GM18511 (cell line): ENCODE results near the gene EGR4.

ENCODE experiments used
- ATAC-seq: cut with Tn5 transposase; IDR thresholded peaks from one replicate; pipeline ENCODE4 v1.9.1; 2021; ENCODE audit warnings: mild to moderate bottlenecking, moderate library complexity; ENCODE audit not compliant: unreplicated experiment

Gene EGR4

DNA sequence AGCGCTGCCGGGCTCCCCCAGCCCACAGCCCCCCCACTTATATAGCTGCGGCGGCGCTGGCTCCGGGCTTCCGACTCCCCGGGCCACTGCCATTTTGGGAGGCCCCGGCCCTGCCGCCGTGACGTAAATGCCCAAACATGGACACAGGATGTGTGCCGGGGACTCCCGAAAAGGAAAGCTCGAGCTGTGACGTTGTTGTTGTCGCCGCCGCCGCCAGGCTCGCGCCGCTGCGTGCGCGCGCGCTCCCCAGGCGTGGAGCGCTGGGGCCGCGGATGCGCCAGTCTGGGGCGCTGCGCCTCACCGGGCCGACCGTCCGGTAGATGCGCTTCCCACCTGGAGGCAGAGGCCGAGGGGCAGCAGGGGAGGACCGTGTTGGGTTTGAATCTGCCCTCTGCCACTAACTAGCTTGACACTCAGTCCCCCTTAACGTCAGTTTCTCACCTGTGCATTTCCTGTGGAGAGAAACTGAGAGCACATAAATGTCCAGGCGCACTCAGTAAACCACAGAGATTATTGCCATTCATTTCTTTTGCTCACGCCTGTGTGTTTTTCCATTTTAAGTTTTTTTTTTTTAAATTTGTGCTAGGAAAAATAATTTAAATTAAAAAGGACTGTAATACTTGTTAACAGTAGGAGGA lies at the start of gene EGR4:
EGR4 (minus strand) TSS at position 15 of the 638 bp plus-strand sequence. CDS start 231 bp downstream, outside the sequence.
- peak; percentile 93 for ATAC-seq

DNA sequence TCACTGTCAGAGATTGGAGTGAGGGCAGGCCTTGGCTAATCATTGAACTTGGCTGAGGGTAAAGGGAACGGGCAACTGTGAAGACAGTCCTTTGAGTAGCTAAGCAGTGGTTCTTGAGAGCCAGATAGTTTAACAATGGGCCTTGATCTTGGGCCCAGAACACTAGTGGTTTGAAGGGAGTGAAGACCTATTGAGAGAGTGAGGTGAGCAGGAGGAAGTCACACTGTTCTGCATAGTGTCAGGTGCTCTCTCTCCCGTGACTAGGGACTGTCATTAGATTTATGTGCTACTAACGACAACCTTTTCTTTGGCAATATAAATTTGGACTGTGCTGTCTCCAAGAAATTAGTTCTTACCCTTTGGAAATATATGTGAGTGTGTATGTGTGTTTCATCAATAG lies 47.7 kb upstream of the EGR4 start:
- no peak for ATAC-seq

DNA sequence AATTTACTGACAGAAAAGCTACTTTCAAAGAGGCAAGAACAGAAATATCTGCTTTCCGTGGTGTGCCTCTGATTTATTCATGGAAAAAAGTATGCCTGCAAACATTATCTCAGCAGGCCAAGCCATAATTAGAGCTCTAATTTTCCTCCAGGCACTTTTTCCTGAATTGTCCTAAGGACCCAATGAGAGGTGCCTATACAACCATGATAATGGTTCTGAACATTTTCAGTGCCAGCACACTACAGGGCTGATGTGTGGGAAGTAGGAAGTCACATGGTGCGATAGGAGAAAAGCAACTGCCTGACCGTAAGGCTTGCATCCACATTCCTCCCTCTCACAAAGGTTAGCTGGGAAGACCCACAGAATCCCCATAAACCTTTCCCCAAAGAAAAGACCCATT lies 45.9 kb upstream of the EGR4 start:
- ATAC-seq, result no peak

DNA sequence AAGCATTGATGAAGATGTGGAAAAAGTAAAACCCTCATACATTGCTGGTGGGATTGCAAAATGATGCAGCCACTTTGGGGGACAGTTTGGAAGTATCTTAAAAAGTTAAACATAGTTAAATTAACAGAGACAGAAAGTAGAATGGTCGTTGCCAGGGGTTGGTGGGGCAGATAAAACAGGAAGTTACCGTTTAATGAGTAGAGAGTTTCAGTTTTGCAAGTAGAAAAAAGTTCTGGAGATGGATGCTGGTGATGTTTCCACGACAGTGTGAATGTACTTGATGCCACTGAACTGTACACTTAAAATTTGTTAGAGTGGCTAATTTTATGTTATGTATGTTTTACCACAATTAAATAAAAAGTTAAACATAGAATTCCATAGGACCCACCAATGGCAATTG lies 44.5 kb upstream of the EGR4 start:
- no peak for ATAC-seq

DNA sequence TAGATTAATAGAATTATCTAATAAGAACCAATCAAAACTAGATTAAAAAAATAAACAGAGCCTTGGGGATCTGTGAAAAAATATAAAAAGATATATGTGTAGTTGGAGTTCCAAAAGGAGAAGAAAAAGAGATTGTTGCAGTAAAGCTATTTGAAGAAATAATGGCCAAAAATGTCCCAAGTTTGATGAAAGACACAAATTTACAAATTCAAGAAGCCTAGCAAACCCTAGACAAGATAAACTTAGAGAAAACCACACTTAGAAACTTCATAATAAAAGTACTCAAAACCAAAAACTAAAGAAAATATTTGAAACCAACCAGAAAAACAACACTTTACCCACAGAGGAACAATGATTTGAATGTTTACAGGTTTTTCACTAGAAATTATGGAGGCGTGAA lies 41.3 kb upstream of the EGR4 start:
- no peak for ATAC-seq

DNA sequence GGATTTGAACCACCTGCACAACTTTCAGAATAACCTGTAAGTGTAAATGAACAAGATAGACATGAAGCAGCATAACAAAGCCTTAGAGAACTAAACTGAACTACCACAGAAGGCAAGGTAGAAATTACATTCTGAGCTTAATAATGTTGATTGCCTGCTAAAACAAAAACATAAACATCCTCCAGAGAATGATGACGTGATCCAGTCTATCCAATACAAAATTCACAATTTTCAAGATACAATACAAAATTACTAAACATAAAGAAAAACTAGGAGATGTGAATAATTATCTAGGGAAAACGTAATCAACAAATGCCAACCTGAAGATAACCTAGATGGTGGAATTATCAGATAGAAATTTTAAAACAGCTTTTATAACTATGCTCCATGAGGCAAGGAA lies 40.7 kb upstream of the EGR4 start:
- no peak for ATAC-seq

DNA sequence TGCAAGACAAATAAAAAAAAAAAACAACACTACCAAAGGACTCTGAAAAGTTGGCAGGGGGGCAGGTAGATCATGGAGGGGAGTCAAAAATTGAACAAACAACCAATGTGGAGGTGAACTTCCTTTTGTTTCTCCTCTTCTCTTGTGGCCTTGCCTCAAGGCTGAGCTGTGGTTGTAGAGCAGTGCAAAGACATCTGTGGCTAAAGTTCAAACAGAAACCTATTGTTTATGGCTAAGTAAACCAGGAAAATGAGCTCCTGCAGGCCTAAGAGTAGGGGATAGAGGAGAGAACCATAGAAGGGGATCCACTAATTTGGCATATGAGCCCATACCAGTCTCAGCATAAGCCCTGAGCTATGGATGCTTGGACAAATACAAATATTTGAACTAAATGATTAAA lies 40.2 kb upstream of the EGR4 start:
- ATAC-seq, result no peak

DNA sequence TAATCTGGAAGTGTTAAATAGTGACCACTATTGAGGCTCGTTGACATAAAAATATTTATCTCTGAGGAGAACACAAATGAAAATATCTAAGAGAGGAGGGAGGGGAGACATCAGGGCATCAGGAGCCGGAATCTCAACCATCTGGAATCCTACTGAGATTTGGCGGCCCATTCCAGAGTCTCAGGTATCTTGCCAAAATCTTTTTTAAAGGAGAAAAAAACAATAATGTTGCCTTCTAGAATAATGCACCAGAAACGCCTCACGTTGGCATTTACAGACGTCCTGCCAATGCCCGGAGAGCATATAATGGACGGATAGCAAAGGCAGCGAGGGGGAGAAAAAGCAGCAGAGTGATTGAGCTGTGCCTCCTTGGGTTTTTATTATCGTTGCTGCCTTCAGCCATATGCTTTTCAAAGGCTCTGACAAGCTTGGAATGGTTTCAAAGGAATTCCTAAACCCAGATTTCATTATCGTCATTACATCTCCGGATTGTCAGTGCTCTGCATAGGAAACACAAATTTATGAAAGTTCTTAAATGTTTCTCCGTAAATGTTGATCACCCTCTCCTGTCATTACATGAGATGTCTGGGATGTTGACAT lies 30.9 kb upstream of the EGR4 start:
- no peak for ATAC-seq

DNA sequence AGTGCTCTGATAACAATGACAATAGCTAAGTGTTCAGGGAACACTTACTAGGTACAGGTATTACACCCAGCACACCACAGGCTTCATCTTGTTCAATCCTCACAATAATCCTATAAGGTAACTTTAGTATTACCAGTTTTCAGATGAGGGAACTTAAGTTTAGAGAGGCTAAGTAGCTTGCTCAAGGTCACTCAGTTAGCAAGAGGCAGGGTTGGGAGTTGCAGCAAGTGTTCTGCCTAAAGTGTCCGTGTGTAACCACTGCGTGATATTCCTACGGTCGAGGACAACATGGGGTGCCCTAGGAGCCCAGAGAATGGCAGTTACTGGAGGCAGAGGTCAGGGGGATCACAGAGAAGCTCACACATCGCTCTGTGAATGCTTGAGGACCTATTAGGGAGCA lies 30.2 kb upstream of the EGR4 start:
- no peak for ATAC-seq

DNA sequence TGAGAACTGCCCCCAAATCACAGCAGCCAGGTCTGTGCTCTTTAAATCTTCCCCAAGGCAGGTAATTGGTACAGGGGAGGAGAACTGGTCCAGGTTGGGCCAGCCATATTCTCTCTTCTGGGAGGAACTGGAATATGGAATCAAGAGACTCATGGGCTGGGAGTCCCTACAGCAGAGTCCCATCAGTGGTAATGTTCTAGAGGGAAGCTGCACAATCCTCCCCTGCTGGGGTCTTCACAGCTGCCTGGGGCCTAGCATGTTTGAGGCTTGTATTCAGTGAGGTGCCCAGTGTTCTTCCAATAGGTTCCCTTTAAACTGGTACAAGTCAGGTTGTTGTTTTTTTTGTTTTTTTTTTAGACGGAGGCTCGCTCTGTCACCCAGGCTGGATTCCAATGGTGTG lies 21.1 kb upstream of the EGR4 start:
- ATAC-seq, result no peak

DNA sequence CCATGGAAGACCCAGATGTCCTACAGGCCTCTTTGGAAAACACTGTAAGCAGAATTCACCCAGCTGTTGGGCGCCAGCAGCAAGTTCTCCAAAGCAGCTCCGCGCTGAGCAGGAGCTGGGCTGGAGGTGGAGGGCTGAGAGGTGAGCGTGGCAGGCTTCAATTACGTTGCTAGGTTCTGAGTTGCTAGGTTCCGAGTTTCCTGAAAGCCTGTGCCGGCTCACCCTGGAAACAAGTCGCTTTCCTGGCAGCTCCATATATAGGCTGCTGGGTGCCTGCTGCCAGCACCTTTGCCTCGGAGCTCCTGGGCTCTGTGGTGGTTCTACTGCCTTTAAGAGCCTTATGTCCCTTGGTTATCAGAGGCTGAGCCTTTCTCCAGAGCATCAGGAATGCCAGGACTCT lies 14.4 kb upstream of the EGR4 start:
- ATAC-seq, result no peak

DNA sequence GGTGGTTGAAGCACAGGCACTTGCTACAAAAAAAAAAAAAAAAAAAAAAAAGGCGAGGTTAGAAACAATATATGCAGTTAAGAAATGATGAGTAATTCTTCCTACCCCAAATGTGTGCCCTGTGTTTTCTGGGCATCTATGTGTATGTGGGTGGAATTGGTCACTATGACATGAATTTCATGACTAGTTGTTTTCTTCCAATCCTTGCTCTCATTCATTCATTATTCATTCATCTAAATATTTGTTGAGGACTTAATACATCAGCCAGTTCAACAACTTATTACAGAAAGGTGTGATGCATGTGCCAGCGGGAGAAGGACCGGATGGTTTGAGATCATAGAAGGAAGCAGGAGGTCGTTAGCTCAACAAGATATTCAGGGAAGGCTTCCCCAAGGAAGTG lies 8.3 kb upstream of the EGR4 start:
- no peak for ATAC-seq

DNA sequence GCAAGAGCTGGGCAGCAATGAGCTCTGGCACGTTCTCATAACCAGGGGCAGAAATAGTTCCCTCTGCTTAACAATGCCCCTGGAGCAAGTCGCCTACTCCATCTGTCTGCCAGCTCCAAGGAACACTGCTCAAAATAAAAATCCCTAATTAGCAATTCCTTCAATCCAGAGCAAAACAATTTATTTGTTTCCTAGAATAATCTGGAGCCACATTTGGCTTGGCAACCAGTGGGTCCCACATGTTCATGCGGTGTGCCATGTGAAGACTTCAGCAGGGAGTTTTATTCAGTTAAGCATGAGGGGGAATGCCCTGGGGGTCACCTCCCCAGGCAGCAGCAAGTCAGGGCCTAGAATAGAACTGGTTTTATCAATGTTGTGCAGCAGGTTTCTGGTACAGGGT lies 7.6 kb upstream of the EGR4 start:
- no peak for ATAC-seq

DNA sequence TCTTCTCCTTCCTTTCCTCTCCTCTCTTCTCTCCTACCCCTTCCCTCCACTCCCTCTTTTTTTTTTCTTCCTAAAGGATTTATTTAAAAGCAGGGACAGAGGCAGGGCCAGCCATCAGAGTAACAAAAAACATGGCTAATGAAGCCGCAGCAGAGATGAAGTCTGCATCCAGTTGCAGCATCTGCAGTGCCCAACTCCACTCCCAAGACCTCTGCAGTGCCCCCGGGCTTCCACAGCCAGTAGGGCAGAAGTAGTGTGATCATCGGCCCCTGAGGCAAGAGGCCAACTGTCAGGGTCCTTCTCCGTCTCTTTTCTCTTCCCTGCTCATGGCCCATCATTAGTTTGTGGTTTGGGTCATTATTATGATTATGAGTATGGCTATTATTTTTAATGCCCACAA lies 4.2 kb upstream of the EGR4 start:
- ATAC-seq, result no peak

DNA sequence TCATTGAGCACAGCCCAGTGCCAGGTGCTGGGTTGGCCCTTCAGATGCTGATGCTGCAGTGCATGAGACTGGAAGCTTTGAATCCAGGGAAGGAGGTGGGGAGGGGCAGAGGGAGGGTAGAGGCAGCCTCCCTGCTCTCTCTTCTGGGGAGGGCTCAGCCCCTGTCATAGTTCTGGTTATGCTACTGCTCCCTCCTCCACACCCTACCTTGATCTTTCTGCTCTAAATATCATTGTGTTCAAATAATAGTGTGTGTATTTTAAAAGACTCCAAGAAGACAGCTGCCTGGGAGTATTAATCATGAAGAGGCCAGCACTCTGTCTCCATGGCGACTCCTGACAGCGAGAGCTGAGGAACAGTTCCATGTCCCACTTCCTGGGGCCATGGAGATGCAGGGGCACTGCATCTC lies 3.8 kb upstream of the EGR4 start:
- ATAC-seq, result no peak

DNA sequence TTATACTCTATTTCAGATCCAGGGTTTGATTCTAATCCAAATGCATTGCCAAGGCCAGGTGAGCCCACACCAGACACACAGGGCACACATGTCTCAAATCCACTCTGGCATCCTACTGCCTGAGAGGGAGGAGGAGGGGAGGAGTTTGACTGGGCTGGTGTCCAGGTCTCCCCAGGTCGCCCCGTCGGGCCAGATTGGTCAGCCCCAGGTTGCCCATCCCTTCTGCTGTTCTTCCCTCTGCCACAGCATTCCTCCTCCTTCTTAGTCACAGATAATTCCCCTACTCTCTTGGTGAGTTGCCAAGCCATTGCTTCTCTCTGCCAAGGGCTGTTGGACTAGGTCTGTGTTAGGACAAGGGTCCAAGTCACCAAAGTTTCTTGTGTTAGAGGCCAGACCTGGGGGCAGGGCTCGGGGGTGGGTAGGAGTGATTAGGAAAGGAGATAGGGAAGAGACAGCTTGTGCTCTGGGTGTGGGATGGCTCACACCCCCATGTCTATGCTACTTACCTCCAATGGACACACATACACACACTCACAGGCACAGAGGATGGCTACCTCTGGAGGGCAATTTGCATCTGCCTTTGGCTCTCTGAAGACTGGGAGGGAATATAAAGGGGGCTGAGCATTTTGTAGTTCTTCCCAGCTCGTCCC lies 2.5 kb upstream of the EGR4 start:
- ATAC-seq, result no peak

DNA sequence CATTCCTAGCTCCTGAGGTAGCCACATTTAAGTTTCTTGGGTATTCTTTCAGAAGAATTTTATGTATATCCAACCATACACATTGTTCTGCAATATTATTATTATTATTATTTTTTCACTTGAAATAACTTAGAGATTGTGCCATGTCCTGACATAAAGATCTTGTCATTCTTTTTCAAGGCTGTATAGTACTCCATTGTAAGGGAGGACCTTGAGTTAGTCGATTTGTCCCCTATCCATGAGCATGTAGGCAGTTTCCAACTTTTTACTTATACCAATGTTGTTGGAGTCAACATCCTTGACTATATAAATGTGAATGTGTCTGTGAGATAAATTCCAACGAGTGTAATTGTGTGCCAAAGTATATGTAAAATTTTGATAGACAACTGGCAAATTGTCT lies 891 bp upstream of the EGR4 start:
- no peak for ATAC-seq

DNA sequence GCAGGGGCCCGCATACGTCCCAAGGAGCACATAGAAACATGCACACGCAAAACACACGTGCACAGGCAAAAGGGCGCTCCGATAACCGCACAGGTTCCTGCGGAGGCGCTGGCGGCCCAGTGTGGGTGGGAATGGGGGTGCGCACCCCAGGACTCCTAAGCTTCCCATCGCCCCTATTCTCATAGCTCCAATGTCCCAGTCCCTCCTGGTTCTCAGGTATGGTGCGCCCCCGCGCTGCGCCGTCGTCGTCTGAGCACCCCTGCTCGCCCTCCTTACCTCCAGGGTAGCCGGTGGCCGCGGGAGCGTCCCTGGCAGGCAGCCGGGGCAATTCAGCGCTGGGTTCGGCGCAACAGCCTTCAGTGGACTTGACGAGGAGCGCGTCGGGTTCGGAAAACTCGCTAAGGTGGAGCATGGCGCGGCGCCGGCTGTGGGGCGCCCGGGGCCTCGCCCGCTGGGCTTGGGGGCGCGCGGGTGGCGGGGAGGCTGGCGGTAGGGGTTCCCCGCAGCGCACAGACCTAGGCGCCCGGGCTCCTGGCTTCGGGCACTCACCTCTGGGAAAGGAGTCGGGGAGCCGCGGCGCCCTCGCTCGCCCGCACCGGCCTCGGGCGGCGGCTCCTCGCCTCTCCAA lies 328 bp downstream of the EGR4 start:
- peak; percentile 9 for ATAC-seq

DNA sequence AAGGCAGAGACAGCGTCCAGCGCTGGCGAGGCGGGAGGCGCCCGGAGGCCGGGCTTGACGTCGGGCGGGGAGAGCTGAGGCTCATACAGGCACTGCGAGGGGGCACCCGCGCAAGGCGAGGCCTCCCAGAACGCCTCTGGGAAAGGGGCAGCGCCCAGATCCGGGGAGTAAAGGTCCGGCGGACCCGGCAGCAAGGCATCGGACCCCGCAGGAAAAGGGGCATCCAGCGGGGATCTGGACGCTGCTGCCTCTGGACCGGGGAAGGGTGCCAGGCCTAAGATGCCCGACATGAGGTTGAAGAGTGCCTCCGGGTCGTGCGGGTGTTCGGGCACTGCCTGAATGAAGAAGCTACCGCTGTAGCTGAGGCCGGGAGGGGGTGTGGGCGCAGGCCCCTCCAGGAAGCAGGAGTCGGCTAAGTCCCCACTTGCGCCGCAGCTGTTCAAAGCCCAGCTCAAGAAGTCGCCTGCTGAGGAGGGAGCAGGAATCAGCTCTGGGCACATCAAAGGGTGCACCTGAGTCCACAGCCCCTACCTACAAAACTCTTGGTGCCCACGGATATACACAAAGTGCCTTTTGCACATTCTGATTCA lies 937 bp downstream of the EGR4 start:
- ATAC-seq, result no peak

DNA sequence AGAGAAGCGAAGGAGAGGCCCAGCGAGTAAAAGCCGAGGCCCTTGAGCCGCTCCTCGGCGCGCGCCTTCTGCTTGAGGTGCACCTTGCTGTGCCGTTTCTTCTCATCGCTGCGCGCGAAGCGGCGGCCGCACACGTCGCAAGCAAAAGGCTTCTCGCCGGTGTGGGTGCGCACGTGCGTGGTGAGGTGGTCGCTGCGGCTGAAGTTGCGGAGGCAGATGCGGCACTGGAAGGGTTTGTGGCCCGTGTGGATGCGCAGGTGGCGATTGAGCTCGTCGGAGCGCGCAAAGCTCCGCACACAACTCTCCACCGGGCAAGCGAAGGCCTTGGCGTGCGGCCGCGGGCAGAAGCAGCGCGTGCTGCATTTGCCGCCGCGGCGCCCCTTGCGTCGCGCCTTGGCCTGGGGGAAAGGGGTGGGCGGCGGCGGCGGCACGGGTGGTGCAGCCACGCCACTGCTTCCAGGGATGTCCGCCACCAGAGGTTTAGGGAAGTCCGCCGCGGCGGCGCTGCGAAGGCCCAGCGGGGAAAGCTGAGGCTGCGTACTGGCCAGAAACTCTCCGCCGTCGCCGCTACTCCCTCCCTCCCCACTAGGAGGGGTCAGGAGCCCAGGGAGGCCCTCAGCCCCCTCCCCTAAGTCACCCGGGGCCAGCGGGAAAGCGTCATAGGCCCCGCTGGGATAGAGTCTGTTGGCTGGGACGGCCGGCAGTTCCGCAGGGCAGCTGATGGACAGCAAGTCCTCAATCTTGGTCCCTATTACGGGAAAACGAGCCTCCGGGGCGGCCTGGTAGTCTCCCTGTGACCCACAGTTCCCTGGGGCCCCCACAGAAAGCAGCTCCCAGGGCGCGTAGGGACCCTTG lies 1.7 kb downstream of the EGR4 start:
- no peak for ATAC-seq

DNA sequence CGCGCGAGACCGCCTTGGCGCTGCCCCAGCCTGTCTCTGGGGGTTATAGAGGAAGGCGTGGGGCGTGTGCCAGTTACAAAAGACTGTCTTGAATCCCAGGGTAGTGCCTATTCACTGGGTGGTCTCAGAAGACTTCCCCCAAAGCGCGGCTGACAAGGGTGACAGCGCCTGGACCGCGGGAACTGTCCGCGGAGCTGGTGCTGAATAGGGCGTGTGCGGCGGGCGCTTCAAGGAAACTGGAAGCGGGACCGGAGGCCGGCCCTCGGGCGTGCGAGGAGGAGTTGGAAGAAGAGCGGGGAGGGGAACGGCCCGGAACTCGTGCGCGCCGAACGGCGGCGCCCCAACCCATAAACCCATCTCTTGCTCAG lies 2.3 kb downstream of the EGR4 start:
- no peak for ATAC-seq
